DND-41 (cell line): ENCODE data around the gene MPPE1.

Source experiments
- ATAC-seq: fragments of 200-7000 bp; cut with Tn5 transposase; 3 replicates; pipeline ENCODE4 v1.9.1; 2021; ENCODE audit warnings: low read depth; ENCODE audit not compliant: insufficient read depth
- DNase-seq: peaks from one replicate; pipeline ENCODE4 v3.0.0-alpha.2; 2020
- H2AFZ ChIP-seq: 2 replicates; pipeline ENCODE4 v1.6.0; 2012; ENCODE audit warnings: low read depth, low read length
- H3K27ac ChIP-seq: 2 replicates; pipeline ENCODE4 v1.5.1; 2012; ENCODE audit warnings: low read length, inconsistent platforms
- H3K27me3 ChIP-seq: fragments of 200-600 bp; sonication (generic); 2 replicates; pipeline ENCODE4 v1.6.0; 2012; ENCODE audit warnings: low read length, mild to moderate bottlenecking, inconsistent platforms; ENCODE audit not compliant: insufficient read depth, poor library complexity
- H3K36me3 ChIP-seq: 2 replicates; pipeline ENCODE4 v1.5.1; 2012; ENCODE audit warnings: low read length, inconsistent platforms; ENCODE audit not compliant: insufficient read depth
- H3K4me1 ChIP-seq: 2 replicates; pipeline ENCODE4 v1.5.1; 2012; ENCODE audit warnings: mild to moderate bottlenecking, low read length; ENCODE audit not compliant: insufficient read depth
- H3K4me2 ChIP-seq: 2 replicates; pipeline ENCODE4 v1.6.0; 2012; ENCODE audit warnings: mild to moderate bottlenecking, moderate library complexity, low read length, inconsistent platforms; ENCODE audit not compliant: insufficient read depth
- H3K4me3 ChIP-seq, 2 experiments: fragments of 200-600 bp in 1 of 2; shearing (Covaris generic) in 1 of 2; 2 replicates each; pipeline ENCODE4 v1.5.1; 2012 to 2016; ENCODE audit warnings: inconsistent platforms in 2 of 2, low read length in 2 of 2, mild to moderate bottlenecking in 2 of 2, low read depth in 1 of 2, moderate library complexity in 1 of 2
- H3K79me2 ChIP-seq: 2 replicates; pipeline ENCODE4 v1.6.0; 2012; ENCODE audit warnings: low read length, inconsistent platforms; ENCODE audit not compliant: insufficient read depth
- H3K9ac ChIP-seq: 2 replicates; pipeline ENCODE4 v1.6.0; 2012; ENCODE audit warnings: low read depth, mild to moderate bottlenecking, inconsistent platforms, low read length, moderate library complexity
- H3K9me3 ChIP-seq: 2 replicates; pipeline ENCODE4 v1.5.1; 2012; ENCODE audit warnings: low read length, moderate library complexity, mild to moderate bottlenecking, inconsistent platforms; ENCODE audit not compliant: insufficient read depth, severe bottlenecking
- H4K20me1 ChIP-seq: 2 replicates; pipeline ENCODE4 v1.6.0; 2012; ENCODE audit warnings: low read length; ENCODE audit not compliant: insufficient read depth
- CTCF ChIP-seq: IDR thresholded peaks from 2 replicates; pipeline ENCODE4 v1.5.1; 2012; ENCODE audit warnings: borderline replicate concordance, low read length, moderate library complexity, mild to moderate bottlenecking; ENCODE audit not compliant: poor library complexity, severe bottlenecking; ENCODE audit errors: extremely low read depth
- EZH2 ChIP-seq: IDR thresholded peaks from 3 replicates; pipeline ENCODE4 v1.6.1; 2012; ENCODE audit warnings: borderline replicate concordance, low read depth, mild to moderate bottlenecking, moderate library complexity, low read length, inconsistent platforms; ENCODE audit not compliant: severe bottlenecking

Gene MPPE1

GRCh38 chr18:11950824-11951223, 42.7 kb upstream of the MPPE1 start:
- TF ChIP-seq CTCF (no peak), EZH2 (no peak)
- H3K9ac ChIP-seq: no peak overlapping the region
- no peak overlapping the region for H3K4me2 ChIP-seq
- H3K27me3 ChIP-seq: no peaks in the 10 kb centered on the region
- H3K4me1 ChIP-seq: no peaks in the 10 kb centered on the region
- H3K36me3 ChIP-seq: no peaks in the 10 kb centered on the region
- no peak overlapping the region for H3K27ac ChIP-seq
- DNase-seq: no peak
- H3K4me3 ChIP-seq: no peak overlapping the region
- H4K20me1 ChIP-seq: no peaks in the 10 kb centered on the region
- H3K79me2 ChIP-seq: no peaks in the 10 kb centered on the region
- no peaks in the 10 kb centered on the region for H3K9me3 ChIP-seq
- no peak for ATAC-seq
- no peak overlapping the region for H2AFZ ChIP-seq

- no peaks in the 10 kb centered on the region for H3K79me2 ChIP-seq
- H3K4me2 ChIP-seq: no peak overlapping the region
- no peak overlapping the region for H3K27ac ChIP-seq
- no peaks in the 10 kb centered on the region for H3K9me3 ChIP-seq
- H3K4me3 ChIP-seq: no peak overlapping the region
- no peak for ATAC-seq
- H4K20me1 ChIP-seq: no peaks in the 10 kb centered on the region
- H2AFZ ChIP-seq: no peak overlapping the region
- no peak for TF ChIP-seq CTCF
- no peak for TF ChIP-seq EZH2
- H3K36me3 ChIP-seq: no peaks in the 10 kb centered on the region
- H3K4me1 ChIP-seq: no peaks in the 10 kb centered on the region
- H3K27me3 ChIP-seq: no peaks in the 10 kb centered on the region
- H3K9ac ChIP-seq: no peak overlapping the region
- no peak for DNase-seq
These were observed 40.9 kb upstream of the MPPE1 start for GRCh38 chr18:11948852-11949523.

GRCh38 chr18:11947214-11948191, 39.4 kb upstream of the MPPE1 start:
- ATAC-seq: no peak
- Histone ChIP-seq H3K27me3 (no peaks in the 10 kb centered on the region), H3K4me1 (no peaks in the 10 kb centered on the region), H3K4me3 (no peak overlapping the region), H4K20me1 (no peaks in the 10 kb centered on the region), H3K27ac (no peak overlapping the region), H3K4me2 (no peak overlapping the region), H2AFZ (no peak overlapping the region), H3K79me2 (no peaks in the 10 kb centered on the region), H3K36me3 (no peaks in the 10 kb centered on the region), H3K9me3 (no peaks in the 10 kb centered on the region), H3K9ac (no peak overlapping the region)
- TF ChIP-seq EZH2 (no peak), CTCF (no peak)
- DNase-seq: no peak
